ENCODE data around the gene PLA2G4D. TPM values are rescaled to one million over a fixed set of nuclear protein-coding genes. Genes with fewer than 3 reads are reported as not detected.

Gene PLA2G4D
- total RNA-seq, 2 donors from 2014 or later, result not detected

- no peak for TF ChIP-seq CTCF (IDR thresholded peaks at IDR 0.05)
- no peak for ATAC-seq (ENCODE audit: insufficient number of reproducible peaks, low FRiP score, low read depth)
- no peak overlapping the region for H3K4me3 ChIP-seq
- DNase-seq (ENCODE audit: low spot score), result no peak
- H3K9me3 ChIP-seq, result no peaks in the 10 kb centered on the region
- H3K4me1 ChIP-seq (ENCODE audit: control insufficient read depth in 1 of 2, low read depth in 2 of 2), result peaks cover 0 to 2% of the 10 kb centered on the region in 2 donors
- no peaks in the 10 kb centered on the region for H3K36me3 ChIP-seq
- H3K27me3 ChIP-seq (replicated peaks; ENCODE audit: insufficient read depth), result no peaks in the 10 kb centered on the region
- H3K27ac ChIP-seq, result no peak overlapping the region
Observed at GRCh38 chr15:42087460-42087859, 6.9 kb downstream of the PLA2G4D start.

- Histone ChIP-seq H3K4me3 (no peak overlapping the region), H3K4me1 (ENCODE audit: control insufficient read depth in 1 of 2, low read depth in 2 of 2) (no peaks in the 10 kb centered on the region), H3K9me3 (no peaks in the 10 kb centered on the region), H3K27me3 (replicated peaks; ENCODE audit: insufficient read depth) (no peaks in the 10 kb centered on the region), H3K36me3 (no peaks in the 10 kb centered on the region), H3K27ac (no peak overlapping the region)
- TF ChIP-seq CTCF (IDR thresholded peaks at IDR 0.05), result no peak
- no peak for ATAC-seq (ENCODE audit: insufficient number of reproducible peaks, low FRiP score, low read depth)
- no peak for DNase-seq (ENCODE audit: low spot score)
Observed at GRCh38 chr15:42085721-42086120, 8.6 kb downstream of the PLA2G4D start.

- Histone ChIP-seq H3K4me3 (no peak overlapping the region), H3K27me3 (replicated peaks; ENCODE audit: insufficient read depth) (no peaks in the 10 kb centered on the region), H3K4me1 (ENCODE audit: control insufficient read depth in 1 of 2, low read depth in 2 of 2) (no peaks in the 10 kb centered on the region), H3K27ac (no peak overlapping the region), H3K9me3 (no peaks in the 10 kb centered on the region), H3K36me3 (no peaks in the 10 kb centered on the region)
- TF ChIP-seq CTCF (IDR thresholded peaks at IDR 0.05), result no peak
- ATAC-seq (ENCODE audit: insufficient number of reproducible peaks, low FRiP score, low read depth) (no peak), DNase-seq (ENCODE audit: low spot score) (no peak)
Observed at GRCh38 chr15:42085236-42085605, 9.1 kb downstream of the PLA2G4D start.

GRCh38 chr15:42084465-42085235, 9.7 kb downstream of the PLA2G4D start:
- Histone ChIP-seq H3K4me1 (ENCODE audit: control insufficient read depth in 1 of 2, low read depth in 2 of 2) (no peaks in the 10 kb centered on the region), H3K27ac (no peak overlapping the region), H3K27me3 (replicated peaks; ENCODE audit: insufficient read depth) (no peaks in the 10 kb centered on the region), H3K9me3 (no peaks in the 10 kb centered on the region), H3K36me3 (no peaks in the 10 kb centered on the region), H3K4me3 (no peak overlapping the region)
- ATAC-seq (ENCODE audit: insufficient number of reproducible peaks, low FRiP score, low read depth), result peak; percentile 81
- no peak for DNase-seq (ENCODE audit: low spot score)
- peak; percentile 94 for TF ChIP-seq CTCF (IDR thresholded peaks at IDR 0.05)

GRCh38 chr15:42083916-42084315, 10.4 kb downstream of the PLA2G4D start:
- no peaks in the 10 kb centered on the region for H3K9me3 ChIP-seq
- no peaks in the 10 kb centered on the region for H3K4me1 ChIP-seq (ENCODE audit: control insufficient read depth in 1 of 2, low read depth in 2 of 2)
- ATAC-seq (ENCODE audit: insufficient number of reproducible peaks, low FRiP score, low read depth), result no peak
- H3K4me3 ChIP-seq, result no peak overlapping the region
- no peaks in the 10 kb centered on the region for H3K27me3 ChIP-seq (replicated peaks; ENCODE audit: insufficient read depth)
- no peaks in the 10 kb centered on the region for H3K36me3 ChIP-seq
- TF ChIP-seq CTCF (IDR thresholded peaks at IDR 0.05), result no peak
- no peak overlapping the region for H3K27ac ChIP-seq
- no peak for DNase-seq (ENCODE audit: low spot score)

Data from thoracic aorta (tissue), 2 donors.